ENCODE data around the gene ANXA10. TPM values are rescaled to one million over a fixed set of nuclear protein-coding genes. Genes with fewer than 3 reads are reported as not detected.

The ANXA10 gene
- polyA plus RNA-seq, 1 of the 3 experiments (the other 2 are of a cell fraction): 0.23 TPM

- TF ChIP-seq ZBTB33 (IDR thresholded peaks at IDR 0.05; ENCODE audit: borderline replicate concordance, low read depth): no peak
- TF ChIP-seq RXRA (IDR thresholded peaks at IDR 0.05; ENCODE audit: borderline replicate concordance, low read depth): peak; percentile 48; the same call in 1 of the 2 replicates
- TF ChIP-seq IRF3 (IDR thresholded peaks at IDR 0.05; ENCODE audit: low read depth, low read length): no peak
- no peak for TF ChIP-seq NRF1 (IDR thresholded peaks at IDR 0.05; ENCODE audit: low read depth, low read length)
- no peak for TF ChIP-seq SIN3A (IDR thresholded peaks at IDR 0.05; ENCODE audit: borderline replicate concordance, low read depth, low read length)
- TF ChIP-seq RFX5 (IDR thresholded peaks at IDR 0.05; ENCODE audit: low read length): no peak
- no peak for TF ChIP-seq SMC3 (IDR thresholded peaks at IDR 0.05; ENCODE audit: low read depth, low read length)
- TF ChIP-seq MXI1 (IDR thresholded peaks at IDR 0.05; ENCODE audit: low read depth, low read length): no peak
- no peak for TF ChIP-seq FOXJ3 (CRISPR knock-in tag; IDR thresholded peaks at IDR 0.05)
- TF ChIP-seq TAF1 (IDR thresholded peaks at IDR 0.05; ENCODE audit: borderline replicate concordance, low read depth, low read length): no peak
- no peak for TF ChIP-seq CTCF (IDR thresholded peaks at IDR 0.05)
- peak; percentile 38; the same call in 1 of the 2 replicates for TF ChIP-seq POLR2AphosphoS5 (IDR thresholded peaks at IDR 0.05; ENCODE audit: low read depth, low read length)
- TF ChIP-seq EZH2phosphoT487 (IDR thresholded peaks at IDR 0.05; ENCODE audit: borderline replicate concordance, low read depth): no peak
- peak; percentile 74 for TF ChIP-seq PBX3 (IDR thresholded peaks at IDR 0.05)
- no peak for TF ChIP-seq ELF1 (IDR thresholded peaks at IDR 0.05)
- no peak for TF ChIP-seq NFIC (IDR thresholded peaks at IDR 0.05; ENCODE audit: borderline replicate concordance)
Observed at GRCh38 chr4:168124008-168124641, 31.8 kb downstream of the ANXA10 start (continued).
